Mucosa of descending colon (tissue), 3 donors: Measurements from ENCODE around the gene RPTOR. TPM values are rescaled to one million over a fixed set of nuclear protein-coding genes. Genes with fewer than 3 reads are reported as not detected.

Experiments
- ATAC-seq: fragments of 200-7000 bp; cut with Tn5 transposase; one replicate; pipeline ENCODE4 v1.9.1; 2020; ENCODE audit warnings: mild to moderate bottlenecking, moderate library complexity
- DNase-seq, 3 donors: peaks; one replicate each; pipeline ENCODE4 v3.0.0-alpha.2; 2020
- H3K36me3 ChIP-seq: fragments of 200-600 bp; one replicate; pipeline ENCODE4 v1.8.0; 2021; ENCODE audit warnings: low read depth, mild to moderate bottlenecking
- H3K4me1 ChIP-seq: fragments of 200-600 bp; one replicate; pipeline ENCODE4 v1.8.0; 2021; ENCODE audit warnings: low read depth, mild to moderate bottlenecking
- H3K4me3 ChIP-seq: fragments of 200-600 bp; one replicate; pipeline ENCODE4 v1.8.0; 2021; ENCODE audit warnings: mild to moderate bottlenecking
- H3K9me3 ChIP-seq: fragments of 200-600 bp; one replicate; pipeline ENCODE4 v1.8.0; 2021; ENCODE audit warnings: mild to moderate bottlenecking
- intact Hi-C, 2 donors: fragments of 100-400 bp; cut with DNase I in 1 of 2; cut with micrococcal nuclease in 1 of 2; formaldehyde crosslinking; loops; one replicate each; pipeline versions ENCODE4 v1.11.0 to v1.11.1; 2022; cut with DNase I, micrococcal nuclease
- total RNA-seq, 3 donors: library from RNA; stranded (reverse); fragmentation: NEBNext Ultra II Directional in 2 of 3; extraction: Animal tissue kit (Norgen Biotek cat#: 25700) in 2 of 3; gene quantifications; one replicate each; pipeline versions ENCODE4 v1.2.1 to v1.2.4, GENCODE V29; 2021 to 2023
- TF ChIP-seq, protein P1 (sequence below): fragments of 200-600 bp; IDR thresholded peaks from one replicate; pipeline ENCODE4 v1.8.0; 2022; ENCODE audit warnings: antibody characterized with exemption, mild to moderate bottlenecking
- donor health status: DM: no; HTN: no; CAD: no; lungs with moderate emphysema.
- donor health status: DM: no; HTN: no; CAD: no.
- donor health status: DM: no; HTN: yes; CAD: no.

The RPTOR gene
- total RNA-seq, 3 donors from 2014 or later = 30.5 to 44.4 (median 37.2) TPM

DNA sequence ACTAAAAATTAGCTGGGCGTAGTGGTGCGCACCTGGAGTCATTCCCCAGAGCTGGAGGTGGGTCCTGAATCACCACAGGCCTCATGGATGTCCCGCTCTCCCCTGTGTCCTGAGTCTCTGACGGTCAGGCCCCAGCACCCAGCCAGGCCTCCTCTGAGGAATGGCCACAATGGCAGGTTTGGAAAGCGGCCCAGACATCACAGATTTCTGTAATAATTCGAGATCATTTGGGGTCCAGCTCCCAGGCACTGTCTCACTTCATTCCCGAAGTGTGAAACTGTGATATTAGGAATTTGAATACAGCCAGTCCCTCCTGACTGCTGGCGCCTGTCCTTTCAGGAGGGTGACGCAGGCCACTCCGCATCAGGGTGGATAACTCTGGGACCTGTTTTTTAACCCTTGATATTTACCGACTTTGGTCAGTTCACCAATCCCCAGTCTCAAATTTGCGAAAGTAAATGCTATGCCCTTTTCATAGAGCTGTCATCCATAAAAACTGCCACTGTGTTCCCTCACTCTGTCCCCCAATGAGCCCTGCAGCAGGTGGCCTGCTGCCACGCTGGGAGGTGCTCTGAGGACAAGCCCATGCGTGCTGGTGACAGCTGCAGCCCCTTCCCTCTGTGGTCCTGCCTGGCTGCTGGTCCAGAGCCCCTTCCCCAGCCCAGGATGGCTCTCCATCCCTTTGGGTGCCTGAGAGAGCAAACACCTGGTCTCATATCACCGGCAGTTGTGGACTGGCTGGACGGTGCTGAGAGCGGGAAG lies 28.3 kb upstream of the RPTOR start:
- no peak for ATAC-seq
- intact Hi-C loops = no loop called here
- no peaks in the 10 kb centered on the region for H3K36me3 ChIP-seq

DNA sequence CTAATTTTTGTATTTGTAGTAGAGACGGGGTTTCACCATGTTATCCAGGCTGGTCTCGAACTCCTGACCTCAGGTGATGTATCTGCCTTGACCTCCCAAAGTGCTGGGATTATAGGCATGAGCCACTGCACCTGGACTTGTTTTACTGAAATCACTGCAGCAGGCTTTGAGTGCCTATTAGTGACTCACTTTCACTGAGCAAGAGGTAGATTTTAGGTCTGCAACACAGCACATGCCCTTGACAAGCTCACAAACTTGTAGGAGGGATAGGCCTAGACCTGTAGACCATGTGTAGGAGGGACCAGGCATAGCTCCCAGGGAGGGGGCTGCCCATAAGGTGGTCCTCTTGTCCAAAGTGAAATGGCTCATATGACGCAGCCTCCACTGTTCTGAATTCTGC lies 27.0 kb upstream of the RPTOR start:
- intact Hi-C loops = no loop called here
- Histone ChIP-seq H3K4me1 (no peaks in the 10 kb centered on the region), H3K9me3 (no peaks in the 10 kb centered on the region), H3K36me3 (no peaks in the 10 kb centered on the region), H3K4me3 (no peak overlapping the region)
- TF ChIP-seq, protein P1, sequence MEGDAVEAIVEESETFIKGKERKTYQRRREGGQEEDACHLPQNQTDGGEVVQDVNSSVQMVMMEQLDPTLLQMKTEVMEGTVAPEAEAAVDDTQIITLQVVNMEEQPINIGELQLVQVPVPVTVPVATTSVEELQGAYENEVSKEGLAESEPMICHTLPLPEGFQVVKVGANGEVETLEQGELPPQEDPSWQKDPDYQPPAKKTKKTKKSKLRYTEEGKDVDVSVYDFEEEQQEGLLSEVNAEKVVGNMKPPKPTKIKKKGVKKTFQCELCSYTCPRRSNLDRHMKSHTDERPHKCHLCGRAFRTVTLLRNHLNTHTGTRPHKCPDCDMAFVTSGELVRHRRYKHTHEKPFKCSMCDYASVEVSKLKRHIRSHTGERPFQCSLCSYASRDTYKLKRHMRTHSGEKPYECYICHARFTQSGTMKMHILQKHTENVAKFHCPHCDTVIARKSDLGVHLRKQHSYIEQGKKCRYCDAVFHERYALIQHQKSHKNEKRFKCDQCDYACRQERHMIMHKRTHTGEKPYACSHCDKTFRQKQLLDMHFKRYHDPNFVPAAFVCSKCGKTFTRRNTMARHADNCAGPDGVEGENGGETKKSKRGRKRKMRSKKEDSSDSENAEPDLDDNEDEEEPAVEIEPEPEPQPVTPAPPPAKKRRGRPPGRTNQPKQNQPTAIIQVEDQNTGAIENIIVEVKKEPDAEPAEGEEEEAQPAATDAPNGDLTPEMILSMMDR = no peak
- DNase-seq (no peak), ATAC-seq (no peak)

More for the DNA sequence above, 28.3 kb upstream of the RPTOR start:
- TF ChIP-seq, protein P1 = no peak
- H3K9me3 ChIP-seq = no peaks in the 10 kb centered on the region
- H3K4me3 ChIP-seq = no peak overlapping the region
- no peaks in the 10 kb centered on the region for H3K4me1 ChIP-seq
- DNase-seq = no peak

DNA sequence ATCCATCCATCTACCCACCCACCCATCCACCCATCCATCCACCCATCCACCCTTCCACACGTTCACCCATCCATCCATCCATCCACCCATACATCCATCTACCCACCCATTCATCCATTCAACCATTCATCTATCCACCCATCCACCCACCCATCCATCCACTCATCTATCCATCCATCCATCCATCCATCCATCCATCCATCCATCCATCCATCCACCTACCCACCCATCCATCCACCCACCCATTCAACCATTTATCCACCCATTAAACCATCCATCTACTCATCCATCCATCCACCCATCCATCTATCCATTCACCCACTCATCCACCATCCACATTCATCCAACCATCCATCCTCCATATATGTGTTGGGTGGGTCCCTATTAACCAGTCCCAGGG lies 26.2 kb upstream of the RPTOR start:
- ATAC-seq = no peak

DNA sequence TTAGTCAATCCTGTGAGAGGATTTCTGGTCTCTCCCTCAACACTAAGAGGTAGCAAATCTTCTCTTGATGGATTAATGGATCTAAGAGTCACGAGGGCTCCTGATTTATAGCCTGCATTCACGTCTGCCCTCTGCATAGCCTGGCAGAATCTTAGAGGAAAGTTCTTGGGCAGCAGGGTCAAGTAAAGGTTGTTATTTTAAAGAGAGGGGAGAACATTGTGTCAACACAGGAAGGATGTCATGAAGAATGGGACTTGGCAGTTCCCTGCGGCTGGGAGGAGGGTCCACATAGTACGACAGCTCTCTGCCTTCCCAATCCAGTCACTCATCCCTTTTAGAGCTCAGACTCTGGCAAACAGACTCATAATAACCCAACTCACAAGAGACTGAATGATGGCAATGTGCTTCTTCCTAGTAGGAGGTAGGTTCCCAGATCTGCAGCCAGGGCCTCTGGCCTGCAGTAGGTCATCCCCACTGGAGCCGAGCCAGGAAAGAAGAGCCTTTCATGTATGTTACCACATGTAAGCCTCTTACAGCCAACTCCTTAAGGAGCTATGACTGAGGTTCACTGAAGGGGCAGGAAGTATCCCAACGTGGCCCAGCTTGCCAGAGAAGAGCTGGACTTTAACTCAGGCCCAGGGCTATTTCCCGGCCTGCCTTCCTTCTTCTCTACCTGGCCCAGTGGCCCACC lies 25.4 kb upstream of the RPTOR start:
- intact Hi-C loops = no loop called here
- Histone ChIP-seq H3K36me3 (no peaks in the 10 kb centered on the region), H3K4me3 (no peak overlapping the region), H3K4me1 (no peaks in the 10 kb centered on the region), H3K9me3 (no peaks in the 10 kb centered on the region)
- TF ChIP-seq, protein P1 = no peak
- no peak for ATAC-seq
- DNase-seq = no peak

More for the DNA sequence above, 26.2 kb upstream of the RPTOR start:
- intact Hi-C loops = no loop called here
- Histone ChIP-seq H3K36me3 (no peaks in the 10 kb centered on the region), H3K4me1 (no peaks in the 10 kb centered on the region), H3K4me3 (no peak overlapping the region), H3K9me3 (no peaks in the 10 kb centered on the region)
- TF ChIP-seq, protein P1 = no peak
- no peak for DNase-seq

DNA sequence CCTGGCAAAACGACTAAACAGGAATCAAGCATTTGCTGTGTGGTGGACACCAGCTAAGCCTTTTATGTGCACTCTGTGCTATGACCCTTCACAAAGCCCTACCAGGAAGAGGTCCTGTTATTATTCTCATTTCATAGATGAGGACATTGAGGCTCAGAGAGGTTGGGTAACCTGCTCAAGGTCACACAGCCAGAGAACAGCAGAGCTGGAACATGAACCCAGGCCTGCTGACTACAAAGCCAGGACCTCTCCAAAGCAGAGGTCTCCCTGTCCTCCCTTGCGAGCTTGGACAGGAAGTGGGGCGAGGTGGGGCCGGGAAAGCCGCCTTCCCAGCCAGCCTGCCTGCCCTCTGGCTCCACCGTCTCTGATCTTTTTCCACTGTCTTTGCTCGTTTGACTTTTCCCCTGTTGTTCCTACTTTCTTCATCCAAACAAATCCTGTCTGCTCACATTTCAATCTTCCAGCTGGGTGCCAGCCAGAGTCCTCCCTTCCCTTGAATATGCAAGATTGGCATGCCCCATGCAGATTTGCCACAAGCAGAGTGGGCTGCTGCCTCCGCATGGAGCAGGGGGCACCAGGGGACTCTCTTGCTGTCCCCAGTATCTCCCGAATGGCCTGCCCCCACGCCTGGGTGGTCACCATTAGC lies 23.7 kb upstream of the RPTOR start:
- Histone ChIP-seq H3K4me1 (no peaks in the 10 kb centered on the region), H3K9me3 (no peaks in the 10 kb centered on the region), H3K36me3 (no peaks in the 10 kb centered on the region), H3K4me3 (no peak overlapping the region)
- intact Hi-C loops = no loop called here
- DNase-seq (no peak), ATAC-seq (no peak)
- TF ChIP-seq, protein P1 = no peak
